Adipose tissue (tissue), 3 donors: ENCODE measurements around the gene CTRB2. TPM values are rescaled to one million over a fixed set of nuclear protein-coding genes. Genes with fewer than 3 reads are reported as not detected.

Source experiments
- H3K27ac ChIP-seq: one replicate; pipeline ENCODE4 v1.5.1; 2013; ENCODE audit warnings: low read depth, low read length
- WGBS, 3 donors: extraction: QIAGEN DNeasy Blood & Tissue Kit; methylation state at CpG; one replicate each; pipeline ENCODE4 v1.1.7; 2013; 5-methylcytosine and 5-hydroxymethylcytosine counted together
- polyA plus RNA-seq, 3 donors: library from polyadenylated mRNA; stranded (reverse); fragments of 200-250 nt; gene quantifications; one replicate each; pipeline ENCODE4 v1.2.3, GENCODE V29; 2013
- donor health status: healthy with polysubstance abuse.
- donor health status: Bipolar disorder and iron deficiency.
- donor health status: healthy.

CTRB2 gene
- polyA plus RNA-seq: over 10,000 TPM in 1 of 3 donors, 10 to 100 TPM in 1, 1 to 10 TPM in 1; 1.9 to 31,205 (median 11.5) TPM

- no peak within 1 kb of the TSS for H3K27ac ChIP-seq
- WGBS, 3 donors: 41 to 92% (median 89%) methylated on average over 23 to 24 of the region's 24 CpGs
Observed at GRCh38 chr16:75206749-75207451, at the start of gene CTRB2. Gene CTRB2 (minus strand): TSS chr16:75207161. CDS start chr16:75207141, 20 bp downstream.

GRCh38 chr16:75256059-75256571 is 49.2 kb upstream of the CTRB2 start:
- WGBS, 3 donors: 56 to 73% (median 66%) methylated on average over 12 of the region's 12 CpGs
- H3K27ac ChIP-seq: no peak overlapping the region

- WGBS, 3 donors: 54 to 78% (median 64%) methylated on average over 5 of the region's 5 CpGs
- no peak overlapping the region for H3K27ac ChIP-seq
Observed at GRCh38 chr16:75254359-75254837, 47.4 kb upstream of the CTRB2 start.

- WGBS, 3 donors: 56 to 72% (median 57%) methylated on average over 15 of the region's 15 CpGs
- no peak overlapping the region for H3K27ac ChIP-seq
Observed at GRCh38 chr16:75252946-75253911, 46.3 kb upstream of the CTRB2 start.

GRCh38 chr16:75252049-75252864 is 45.3 kb upstream of the CTRB2 start:
- 62 to 64% (median 62%) methylated on average over 24 of the region's 24 CpGs for WGBS, 3 donors
- peak overlapping the region; percentile 25 for H3K27ac ChIP-seq

- 1 to 2% (median 2%) methylated on average over 51 to 84 of the region's 84 CpGs for WGBS, 3 donors
- H3K27ac ChIP-seq: peak within 1 kb of the TSS; percentile 44
Observed at GRCh38 chr16:75251280-75252048, 44.5 kb upstream of the CTRB2 start, which contains the start of gene BCAR1. Gene BCAR1 (minus strand): TSS chr16:75251624. CDS start chr16:75251482, 142 bp downstream.

- WGBS, 3 donors: 1 to 2% (median 1%) methylated on average over 39 to 59 of the region's 59 CpGs
- H3K27ac ChIP-seq: peak overlapping the region; percentile 44
Observed at GRCh38 chr16:75250809-75251279, 43.9 kb upstream of the CTRB2 start.

- WGBS, 3 donors: 3 to 8% (median 5%) methylated on average over 29 of the region's 29 CpGs
- H3K27ac ChIP-seq: no peak overlapping the region
Observed at GRCh38 chr16:75250089-75250808, 43.3 kb upstream of the CTRB2 start.

- 65 to 74% (median 74%) methylated on average over 5 of the region's 5 CpGs for WGBS, 3 donors
- H3K27ac ChIP-seq: no peak overlapping the region
Observed at GRCh38 chr16:75249441-75249840, 42.5 kb upstream of the CTRB2 start.

- peak overlapping the region; percentile 22 for H3K27ac ChIP-seq
- WGBS, 3 donors: 61 to 70% (median 61%) methylated on average over 17 of the region's 17 CpGs
Observed at GRCh38 chr16:75248536-75249380, 41.8 kb upstream of the CTRB2 start.

- WGBS, 3 donors: 49 to 57% (median 52%) methylated on average over 13 of the region's 13 CpGs
- H3K27ac ChIP-seq: peak overlapping the region; percentile 22
Observed at GRCh38 chr16:75248142-75248535, 41.2 kb upstream of the CTRB2 start.

- no peak overlapping the region for H3K27ac ChIP-seq
- WGBS, 3 donors: 78 to 81% (median 79%) methylated on average over 13 of the region's 13 CpGs
Observed at GRCh38 chr16:75247249-75247648, 40.3 kb upstream of the CTRB2 start.

GRCh38 chr16:75246504-75247205 is 39.7 kb upstream of the CTRB2 start:
- WGBS, 3 donors: 78 to 90% (median 89%) methylated on average over 12 of the region's 12 CpGs
- no peak overlapping the region for H3K27ac ChIP-seq

GRCh38 chr16:75244844-75245758 is 38.1 kb upstream of the CTRB2 start:
- WGBS, 3 donors: 36 to 43% (median 38%) methylated on average over 21 to 25 of the region's 25 CpGs
- peak overlapping the region; percentile 78 for H3K27ac ChIP-seq
